Measurements from ENCODE around the gene USP15.
"Not testable (repeated sequence)": the region's sequence is repeated elsewhere in the genome, so short reads cannot be mapped to it uniquely, and the experiment has no call there.

Gene USP15

GRCh38 chr12:62448436-62448835, 188.2 kb downstream of the USP15 start:
- TF ChIP-seq Cebpa-rat (IDR thresholded peaks at IDR 0.05), result no peak

GRCh38 chr12:62455429-62455828, 195.2 kb downstream of the USP15 start:
- H3K4me3 ChIP-seq, H3K4me2 ChIP-seq, H3K9ac ChIP-seq, H3K36me3 ChIP-seq, H3K27me3 ChIP-seq, H3K27ac ChIP-seq, H4K20me1 ChIP-seq, H3K4me1 ChIP-seq: not testable (repeated sequence)
- peaks cover 13% of the 10 kb centered on the region; the same call in 1 of the 2 replicates for H3K9me3 ChIP-seq

More at GRCh38 chr12:62448436-62448835, 188.2 kb downstream of the USP15 start:
- Histone ChIP-seq H3K9ac (no peak overlapping the region), H4K20me1 (no peaks in the 10 kb centered on the region), H3K4me2 (no peak overlapping the region), H3K4me3 (no peak overlapping the region), H3K36me3 (no peaks in the 10 kb centered on the region), H3K4me1 (no peaks in the 10 kb centered on the region), H3K27ac (no peak overlapping the region), H3K9me3 (peaks cover 31% of the 10 kb centered on the region), H3K27me3 (peaks cover 5% of the 10 kb centered on the region)

DNA sequence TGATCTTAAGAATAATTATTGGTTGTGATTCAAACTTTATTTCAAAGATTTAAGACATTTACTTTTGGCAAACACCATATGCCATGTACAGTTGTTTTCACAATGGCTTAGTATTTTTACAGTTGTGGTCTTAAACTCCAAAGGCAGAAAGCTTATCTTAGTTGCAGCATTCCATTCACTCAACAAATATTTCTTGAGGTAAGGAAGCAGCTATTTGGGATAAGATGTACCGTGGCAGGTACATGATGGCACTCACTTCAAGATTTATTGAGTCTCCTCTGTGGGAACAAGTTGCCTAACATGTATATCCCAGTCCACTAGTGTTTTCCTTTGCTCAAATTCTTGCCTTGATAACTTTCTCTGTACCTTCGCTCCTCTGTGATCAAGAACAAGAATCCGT, 198.4 kb downstream of the USP15 start:
- no peaks in the 10 kb centered on the region for H3K36me3 ChIP-seq
- no peak overlapping the region for H3K9ac ChIP-seq
- H3K4me3 ChIP-seq, result no peak overlapping the region
- H3K4me2 ChIP-seq, result no peak overlapping the region
- no peaks in the 10 kb centered on the region for H3K27me3 ChIP-seq
- no peak for TF ChIP-seq Cebpa-rat (IDR thresholded peaks at IDR 0.05)
- H3K9me3 ChIP-seq, result peaks cover 40% of the 10 kb centered on the region
- H3K27ac ChIP-seq, result no peak overlapping the region
- H3K4me1 ChIP-seq, result no peaks in the 10 kb centered on the region
- no peaks in the 10 kb centered on the region for H4K20me1 ChIP-seq

- no peak for TF ChIP-seq Cebpa-rat (IDR thresholded peaks at IDR 0.05)
Measured at GRCh38 chr12:62459976-62460375, 199.8 kb downstream of the USP15 start.

GRCh38 chr12:62461171-62461837, 201.1 kb downstream of the USP15 start:
- peaks cover 43% of the 10 kb centered on the region for H3K9me3 ChIP-seq
- not testable (repeated sequence) for H3K27ac ChIP-seq

More at GRCh38 chr12:62459976-62460375, 199.8 kb downstream of the USP15 start:
- no peaks in the 10 kb centered on the region for H3K36me3 ChIP-seq
- H4K20me1 ChIP-seq, result no peaks in the 10 kb centered on the region
- H3K9me3 ChIP-seq, result peaks cover 50% of the 10 kb centered on the region
- H3K4me3 ChIP-seq, result no peak overlapping the region
- no peaks in the 10 kb centered on the region for H3K4me1 ChIP-seq
- no peak overlapping the region for H3K9ac ChIP-seq
- H3K27me3 ChIP-seq, result no peaks in the 10 kb centered on the region
- H3K27ac ChIP-seq, result no peak overlapping the region
- H3K4me2 ChIP-seq, result no peak overlapping the region

GRCh38 chr12:62463252-62463651, 203.0 kb downstream of the USP15 start:
- H3K9ac ChIP-seq, H3K4me3 ChIP-seq: not testable (repeated sequence)

More at GRCh38 chr12:62461171-62461837, 201.1 kb downstream of the USP15 start:
- H4K20me1 ChIP-seq, H3K36me3 ChIP-seq, H3K4me1 ChIP-seq, H3K9ac ChIP-seq, H3K4me2 ChIP-seq, H3K4me3 ChIP-seq, H3K27me3 ChIP-seq: not testable (repeated sequence)

More at GRCh38 chr12:62463252-62463651, 203.0 kb downstream of the USP15 start:
- H3K36me3 ChIP-seq, H4K20me1 ChIP-seq, H3K27ac ChIP-seq, H3K4me2 ChIP-seq, H3K4me1 ChIP-seq, H3K27me3 ChIP-seq: not testable (repeated sequence)
- peaks cover 42% of the 10 kb centered on the region for H3K9me3 ChIP-seq
